Testis (tissue), 3 donors: ENCODE data around the gene NKX6-2. TPM values are rescaled to one million over a fixed set of nuclear protein-coding genes. Genes with fewer than 3 reads are reported as not detected.

Experiments used
- DNase-seq: peaks from one replicate; pipeline ENCODE4 v3.0.0-alpha.2; 2019
- H3K27ac ChIP-seq, 2 donors: fragments of 200-600 bp; sonication (generic); one replicate each; pipeline ENCODE4 v1.5.1; 2019
- H3K27me3 ChIP-seq: fragments of 200-600 bp; sonication (generic); one replicate; pipeline ENCODE4 v1.5.1; 2019
- H3K36me3 ChIP-seq: fragments of 200-600 bp; sonication (generic); one replicate; pipeline ENCODE4 v1.5.1; 2017; ENCODE audit warnings: low read depth; ENCODE audit errors: missing control alignments
- H3K4me1 ChIP-seq: fragments of 200-600 bp; sonication (generic); one replicate; pipeline ENCODE4 v1.5.1; 2019
- H3K4me3 ChIP-seq, 2 donors: fragments of 200-600 bp; sonication (generic); one replicate each; pipeline ENCODE4 v1.5.1; 2017 to 2019
- H3K9me3 ChIP-seq: fragments of 200-600 bp; sonication (generic); one replicate; pipeline ENCODE4 v1.5.1; 2017
- CTCF ChIP-seq, 3 experiments: fragments of 450-650 bp in 2 of 3; fragments of 200-600 bp in 1 of 3; sonication (generic) in 1 of 3; IDR thresholded peaks; one replicate each; pipeline ENCODE4 v1.5.1; 2016 to 2019; ENCODE audit warnings: antibody characterized with exemption in 3 of 3, mild to moderate bottlenecking in 2 of 3, moderate library complexity in 1 of 3
- POLR2A ChIP-seq: fragments of 450-650 bp; IDR thresholded peaks from one replicate; pipeline ENCODE4 v1.6.1; 2017; ENCODE audit warnings: antibody characterized with exemption, mild to moderate bottlenecking, moderate library complexity
- WGBS, 2 donors: methylation state at CpG; one replicate each; pipeline ENCODE4 v1.1.5; 2018; 5-methylcytosine and 5-hydroxymethylcytosine counted together
- intact Hi-C: fragments of 100-400 bp; cut with DNase I; formaldehyde crosslinking; loops from one replicate; pipeline ENCODE4 v1.15.1; 2023; ENCODE audit warnings: low total_unique reads
- polyA plus RNA-seq: library from polyadenylated mRNA; stranded (reverse); fragments of 350-450 nt; fragmentation: Illumina TruSeq; extraction: RNeasy Lipid Tissue Mini Kit (QIAGEN cat#74804); gene quantifications from one replicate; pipeline ENCODE4 v1.2.3, GENCODE V29; 2014; ENCODE audit warnings: low read depth, low replicate concordance; ENCODE audit not compliant: insufficient read depth
- total RNA-seq, 2 donors: library from RNA; depleted of rRNA; stranded (reverse); fragments of >200 nt; gene quantifications; one replicate each; pipeline ENCODE4 v1.2.3, GENCODE V29; 2016

Gene NKX6-2
- total and polyA plus RNA-seq, 3 donors from 2014 or later = 2.0 to 20.1 (median 8.9) TPM

DNA sequence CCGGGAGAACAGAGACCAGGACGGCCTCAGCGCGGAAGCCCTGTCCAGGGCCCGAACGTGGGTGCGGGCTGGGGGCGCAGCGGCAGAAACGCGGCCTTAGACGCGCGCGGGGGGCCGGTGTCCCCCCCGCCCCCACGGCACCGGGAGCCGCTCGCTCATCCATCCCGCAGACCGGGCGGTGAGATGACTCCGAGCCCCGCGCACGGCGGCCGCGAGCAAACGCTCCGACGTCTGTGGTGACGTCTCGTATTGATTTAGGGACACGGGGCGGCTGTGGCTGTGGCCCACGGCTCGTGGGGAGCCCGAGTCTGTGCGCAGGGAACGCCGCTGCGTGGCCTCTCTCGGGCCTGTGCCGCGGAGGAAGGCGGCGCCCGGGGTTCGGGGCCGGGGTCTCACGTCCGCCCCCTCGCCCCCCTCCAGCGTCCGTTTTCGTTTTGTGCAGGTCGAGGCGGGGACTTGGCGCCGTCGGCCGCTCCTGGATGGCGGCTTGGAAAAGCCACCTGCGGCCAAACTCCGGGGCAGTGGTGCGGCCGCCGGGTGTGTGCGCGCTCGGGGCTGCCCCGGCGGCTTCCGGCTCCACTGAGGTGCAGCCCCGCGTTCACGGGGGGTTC, 1.0 kb upstream of the NKX6-2 start:
- TF ChIP-seq POLR2A (no peak), CTCF (IDR thresholded peaks at IDR 0.05) (no peak)
- Histone ChIP-seq H3K9me3 (no peaks in the 10 kb centered on the region), H3K27me3 (no peaks in the 10 kb centered on the region), H3K27ac (no peak overlapping the region), H3K36me3 (no peaks in the 10 kb centered on the region), H3K4me3 (peak overlapping the region in 1 of 2 donors; percentile 34), H3K4me1 (peaks cover 13% of the 10 kb centered on the region)
- intact Hi-C loops = no loop called here
- DNase-seq = no peak
- WGBS, 2 donors = 3% methylated on average over 18 to 73 of the region's 80 CpGs

DNA sequence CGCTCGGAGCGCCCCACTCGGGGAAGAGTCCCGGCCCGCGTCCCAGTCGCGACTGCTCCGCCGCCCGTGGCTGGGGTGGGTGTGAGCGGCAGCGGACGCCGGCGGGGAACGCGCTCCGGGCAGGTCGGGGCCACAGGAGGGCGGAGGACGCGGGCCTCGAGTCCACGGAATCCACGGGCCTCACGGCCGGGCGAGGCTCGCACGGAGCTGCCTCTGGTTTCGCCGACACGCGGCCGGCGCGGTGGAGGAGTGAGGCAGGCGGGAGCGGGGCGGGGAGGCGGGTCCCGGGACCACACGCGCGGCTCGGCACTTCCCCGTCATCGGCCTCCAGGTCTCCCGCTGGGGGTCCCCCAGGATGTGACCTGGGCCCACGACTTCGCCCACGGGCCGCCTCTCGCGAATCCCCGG, 533 bp upstream of the NKX6-2 start:
- intact Hi-C loops = no loop called here
- Histone ChIP-seq H3K4me3 (peak overlapping the region in 1 of 2 donors; percentile 34), H3K36me3 (no peaks in the 10 kb centered on the region), H3K27ac (no peak overlapping the region), H3K9me3 (no peaks in the 10 kb centered on the region), H3K27me3 (no peaks in the 10 kb centered on the region), H3K4me1 (peaks cover 13% of the 10 kb centered on the region)
- no peak for DNase-seq
- 2% methylated on average over 47 to 53 of the region's 58 CpGs for WGBS, 2 donors
- TF ChIP-seq POLR2A (no peak), CTCF (IDR thresholded peaks at IDR 0.05) (no peak)

DNA sequence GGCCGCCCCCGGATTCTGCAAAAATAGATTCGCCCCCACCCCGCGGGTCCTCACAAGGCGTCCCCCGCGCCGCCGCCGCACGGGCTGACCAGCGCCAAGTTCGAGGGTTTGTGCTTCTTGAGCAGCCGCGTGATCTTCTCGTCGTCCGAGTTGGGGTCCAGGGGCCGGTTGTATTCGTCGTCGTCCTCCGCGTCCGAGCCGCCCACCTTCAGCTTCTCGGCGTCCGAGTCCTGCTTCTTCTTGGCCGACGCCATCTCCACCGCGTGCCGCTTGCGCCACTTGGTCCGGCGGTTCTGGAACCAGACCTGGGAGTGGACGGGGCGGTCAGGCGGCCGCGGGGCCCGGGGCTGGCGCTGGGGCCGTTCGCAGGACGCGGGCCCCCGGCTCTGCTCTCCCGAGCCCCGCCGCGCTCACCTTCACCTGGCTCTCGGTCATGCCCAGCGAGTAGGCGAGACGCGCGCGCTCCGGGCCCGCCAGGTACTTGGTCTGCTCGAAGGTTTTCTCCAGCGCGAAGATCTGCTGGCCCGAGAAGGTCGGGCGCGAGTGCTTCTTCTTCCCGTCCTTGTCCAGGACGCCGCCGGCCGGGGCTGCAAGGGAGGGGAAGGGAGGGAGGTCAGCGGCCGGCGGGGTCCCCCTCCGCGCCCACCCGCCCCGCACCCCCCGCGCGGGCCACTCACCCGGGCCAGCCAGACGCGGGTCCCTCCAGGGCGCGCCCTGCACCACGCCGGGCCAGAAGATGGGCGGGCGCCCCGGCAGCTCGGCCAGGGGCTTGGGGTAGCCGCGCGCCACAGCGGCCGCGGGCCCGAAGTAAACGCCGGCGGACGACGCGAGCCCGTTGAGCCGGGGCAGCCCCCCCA, 853 bp downstream of the NKX6-2 start:
- Histone ChIP-seq H3K9me3 (no peaks in the 10 kb centered on the region), H3K27ac (no peak overlapping the region), H3K36me3 (no peaks in the 10 kb centered on the region), H3K4me1 (peaks cover 13% of the 10 kb centered on the region), H3K27me3 (no peaks in the 10 kb centered on the region), H3K4me3 (peak overlapping the region; percentile 6 to 43)
- TF ChIP-seq POLR2A = no peak
- no peak for TF ChIP-seq CTCF (IDR thresholded peaks at IDR 0.05)
- intact Hi-C loops = no loop called here
- no peak for DNase-seq
- 0 to 3% methylated on average over 2 to 106 of the region's 111 CpGs for WGBS, 2 donors

DNA sequence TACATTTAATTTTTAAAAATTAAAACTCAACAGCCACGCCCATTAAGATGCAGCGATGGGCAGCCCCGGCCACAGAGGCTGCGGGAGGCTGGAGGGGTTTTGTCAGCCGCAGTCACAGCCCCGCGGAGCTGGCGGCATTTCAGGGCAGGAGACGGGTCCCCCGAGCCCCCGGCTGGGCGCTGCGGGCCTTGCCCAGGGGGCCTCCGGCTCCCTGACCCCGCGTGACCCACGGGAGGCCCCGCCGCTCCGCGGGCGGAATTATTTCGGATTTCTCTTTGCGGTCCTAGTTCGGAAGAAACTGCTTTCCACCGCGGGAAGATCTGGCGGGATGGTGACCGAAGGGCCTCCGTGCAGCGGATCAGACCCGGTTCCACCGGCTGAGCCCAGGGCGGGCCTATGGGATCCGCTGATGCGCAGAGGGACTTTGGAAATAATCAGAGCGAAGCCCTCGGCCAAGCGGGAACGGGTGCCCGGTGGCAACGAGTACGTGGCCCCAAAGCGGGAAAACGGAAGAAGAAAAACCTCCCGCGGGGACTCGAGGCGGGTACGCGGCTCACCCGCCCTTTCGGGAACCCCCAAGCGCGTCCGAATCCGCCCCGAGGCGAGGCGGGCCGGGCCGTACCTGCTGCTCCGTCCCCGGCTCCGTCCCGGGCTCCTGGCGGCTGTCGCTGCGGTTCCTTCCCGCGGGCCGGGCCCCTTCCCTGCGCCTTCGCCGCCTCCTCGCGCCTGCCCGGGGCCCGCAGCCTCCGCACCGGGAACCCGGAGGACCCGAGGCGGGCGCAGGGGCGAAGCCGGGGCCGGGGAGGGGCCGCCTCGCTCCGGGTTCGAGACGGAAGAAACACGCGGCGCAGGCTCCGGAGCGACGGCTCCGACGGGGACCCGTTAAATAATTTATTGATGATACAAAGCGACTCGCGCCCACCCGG, 1.7 kb downstream of the NKX6-2 start:
- H3K27me3 ChIP-seq = no peaks in the 10 kb centered on the region
- H3K36me3 ChIP-seq = no peaks in the 10 kb centered on the region
- H3K27ac ChIP-seq = no peak overlapping the region
- intact Hi-C loops = no loop called here
- no peak for DNase-seq
- TF ChIP-seq CTCF (IDR thresholded peaks at IDR 0.05) = no peak
- no peak for TF ChIP-seq POLR2A
- peak overlapping the region; percentile 6 to 43 for H3K4me3 ChIP-seq
- 28 to 47% methylated on average over 8 to 95 of the region's 106 CpGs for WGBS, 2 donors
- no peaks in the 10 kb centered on the region for H3K9me3 ChIP-seq
- H3K4me1 ChIP-seq = peaks cover 13% of the 10 kb centered on the region
